ENCODE data around the gene MSI2.

Gene MSI2

DNA sequence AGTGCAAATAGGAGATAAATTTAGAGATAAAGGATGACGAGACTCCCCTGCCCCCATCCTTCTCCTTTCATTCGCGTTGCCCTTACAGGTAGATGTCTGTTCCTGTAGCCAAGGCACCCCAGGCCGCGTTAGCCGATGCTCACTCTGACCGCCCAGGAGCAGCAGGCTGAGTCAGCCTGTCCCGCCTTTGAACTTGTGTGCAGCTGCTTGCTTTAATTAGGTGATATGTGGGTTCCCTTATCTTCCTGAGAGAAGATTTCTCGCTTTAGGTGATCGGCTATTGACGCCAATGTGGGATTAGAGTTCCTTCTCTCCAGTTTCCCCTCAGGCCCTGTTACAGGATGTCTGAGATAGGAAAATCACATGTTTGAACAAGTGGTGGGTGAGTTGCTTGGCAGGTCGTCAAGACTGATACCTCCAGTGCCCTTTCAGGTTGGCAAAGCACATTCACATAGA, 119.5 kb downstream of the MSI2 start:
- no peak overlapping the region for H3K4me3 ChIP-seq (ENCODE audit: low read depth, low read length)
- no peak for DNase-seq (ENCODE audit: low read depth)
- TF ChIP-seq, protein P1, sequence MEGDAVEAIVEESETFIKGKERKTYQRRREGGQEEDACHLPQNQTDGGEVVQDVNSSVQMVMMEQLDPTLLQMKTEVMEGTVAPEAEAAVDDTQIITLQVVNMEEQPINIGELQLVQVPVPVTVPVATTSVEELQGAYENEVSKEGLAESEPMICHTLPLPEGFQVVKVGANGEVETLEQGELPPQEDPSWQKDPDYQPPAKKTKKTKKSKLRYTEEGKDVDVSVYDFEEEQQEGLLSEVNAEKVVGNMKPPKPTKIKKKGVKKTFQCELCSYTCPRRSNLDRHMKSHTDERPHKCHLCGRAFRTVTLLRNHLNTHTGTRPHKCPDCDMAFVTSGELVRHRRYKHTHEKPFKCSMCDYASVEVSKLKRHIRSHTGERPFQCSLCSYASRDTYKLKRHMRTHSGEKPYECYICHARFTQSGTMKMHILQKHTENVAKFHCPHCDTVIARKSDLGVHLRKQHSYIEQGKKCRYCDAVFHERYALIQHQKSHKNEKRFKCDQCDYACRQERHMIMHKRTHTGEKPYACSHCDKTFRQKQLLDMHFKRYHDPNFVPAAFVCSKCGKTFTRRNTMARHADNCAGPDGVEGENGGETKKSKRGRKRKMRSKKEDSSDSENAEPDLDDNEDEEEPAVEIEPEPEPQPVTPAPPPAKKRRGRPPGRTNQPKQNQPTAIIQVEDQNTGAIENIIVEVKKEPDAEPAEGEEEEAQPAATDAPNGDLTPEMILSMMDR (IDR thresholded peaks at IDR 0.05; ENCODE audit: control insufficient read depth, extremely low read depth, insufficient read depth), result no peak

DNA sequence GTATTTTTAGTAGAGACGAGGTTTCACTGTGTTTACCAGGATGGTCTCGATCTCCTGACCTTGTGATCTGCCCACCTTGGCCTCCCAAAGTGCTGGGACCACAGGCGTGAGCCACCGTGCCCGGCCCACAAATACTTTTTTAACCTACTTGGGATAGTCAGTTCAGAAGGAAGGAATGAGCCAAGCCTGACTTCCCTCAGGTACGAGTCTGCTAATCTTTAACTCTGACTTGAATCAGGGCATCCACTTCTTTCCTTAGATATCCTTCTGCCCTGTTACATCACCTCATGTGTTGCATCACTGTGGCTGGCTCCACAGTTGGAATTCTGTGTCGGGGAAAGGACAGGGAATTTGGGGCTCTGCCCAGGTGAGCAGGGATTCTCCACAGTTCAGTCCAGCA, 120.8 kb downstream of the MSI2 start:
- TF ChIP-seq, protein P1 (IDR thresholded peaks at IDR 0.05; ENCODE audit: control insufficient read depth, extremely low read depth, insufficient read depth), result no peak
- H3K4me3 ChIP-seq (ENCODE audit: low read depth, low read length), result no peak overlapping the region
- no peak for DNase-seq (ENCODE audit: low read depth)

DNA sequence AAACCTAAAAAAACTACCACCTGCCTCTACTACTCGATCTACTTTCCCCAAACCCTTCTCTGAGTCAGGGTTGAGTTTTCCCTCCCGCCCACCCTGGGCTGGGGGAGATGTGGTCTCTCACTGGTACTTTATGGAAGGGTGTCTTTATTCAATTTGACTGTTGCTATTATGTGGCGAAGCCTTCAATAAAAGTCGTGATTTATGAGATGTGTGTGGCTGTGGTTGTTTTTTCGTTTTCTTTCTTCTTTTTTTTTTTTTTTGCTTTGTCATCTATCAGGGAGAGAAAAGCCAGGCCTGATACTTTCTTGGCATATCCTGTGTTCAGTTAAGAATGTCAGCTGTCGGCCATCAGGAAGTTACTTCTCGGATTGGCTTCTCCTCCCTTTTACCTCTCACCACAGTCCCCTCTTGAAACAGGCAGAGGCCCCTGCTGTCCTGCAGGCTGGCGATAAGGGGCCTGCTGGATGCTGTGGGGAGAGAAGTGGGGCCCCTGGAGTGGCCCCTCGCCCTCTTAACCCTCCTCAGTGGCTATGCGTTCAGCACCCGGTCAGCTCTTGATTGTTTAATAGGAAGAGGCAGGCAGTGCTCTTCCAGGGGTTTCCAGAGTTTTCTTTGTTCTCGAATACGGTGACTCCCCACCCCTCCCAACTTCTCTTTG, 123.0 kb downstream of the MSI2 start:
- no peak for DNase-seq (ENCODE audit: low read depth)
- TF ChIP-seq, protein P1 (IDR thresholded peaks at IDR 0.05; ENCODE audit: control insufficient read depth, extremely low read depth, insufficient read depth), result no peak
- H3K4me3 ChIP-seq (ENCODE audit: low read depth, low read length), result no peak overlapping the region

DNA sequence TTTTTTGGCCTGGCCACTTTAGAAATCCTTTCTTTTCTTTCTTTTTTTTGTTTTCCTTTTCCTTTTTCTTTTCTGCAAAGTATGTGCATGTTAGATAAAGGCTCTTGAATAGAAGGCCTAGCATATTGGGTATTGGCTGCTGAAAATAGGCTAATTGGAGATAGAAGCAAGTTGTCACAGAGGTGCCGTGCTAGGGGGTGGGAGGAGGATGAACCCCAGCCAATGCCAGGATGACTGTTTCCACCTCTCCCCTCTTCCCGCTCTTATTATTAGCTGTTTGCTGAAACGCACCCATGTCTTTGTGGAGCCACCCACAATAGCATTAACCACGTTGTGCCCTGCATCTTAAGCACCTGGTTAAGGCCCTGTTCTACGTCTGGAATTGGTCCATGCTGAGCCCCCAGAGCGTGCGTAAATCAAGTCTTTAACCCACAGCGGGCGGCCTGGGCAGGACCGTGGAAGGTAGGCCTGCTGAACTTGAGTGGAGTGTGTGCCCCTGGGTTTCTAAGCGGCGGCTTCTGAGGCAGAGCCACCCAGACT, 123.6 kb downstream of the MSI2 start:
- no peak for DNase-seq (ENCODE audit: low read depth)
- TF ChIP-seq, protein P1 (IDR thresholded peaks at IDR 0.05; ENCODE audit: control insufficient read depth, extremely low read depth, insufficient read depth), result no peak
- no peak overlapping the region for H3K4me3 ChIP-seq (ENCODE audit: low read depth, low read length)

DNA sequence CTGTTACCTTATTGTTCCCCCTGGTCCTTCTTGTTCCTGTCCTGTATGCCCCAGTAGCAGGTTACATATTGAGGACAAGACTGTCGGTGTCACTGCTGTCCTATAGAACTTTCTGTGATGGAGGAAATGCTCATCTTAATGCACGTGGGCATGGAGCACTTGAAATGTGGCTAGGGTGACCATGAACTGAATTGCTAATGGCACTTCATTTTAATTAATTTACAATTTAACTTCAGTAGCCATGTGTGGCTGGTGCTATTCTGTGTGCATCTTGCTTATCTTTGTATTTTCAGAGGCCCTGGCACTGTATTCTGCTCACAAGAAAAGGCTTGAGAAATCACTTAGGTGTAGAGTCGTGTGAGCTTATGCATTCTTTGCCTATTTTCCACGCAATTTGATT, 125.2 kb downstream of the MSI2 start:
- no peak for DNase-seq (ENCODE audit: low read depth)
- H3K4me3 ChIP-seq (ENCODE audit: low read depth, low read length), result no peak overlapping the region
- TF ChIP-seq, protein P1 (IDR thresholded peaks at IDR 0.05; ENCODE audit: control insufficient read depth, extremely low read depth, insufficient read depth), result no peak

DNA sequence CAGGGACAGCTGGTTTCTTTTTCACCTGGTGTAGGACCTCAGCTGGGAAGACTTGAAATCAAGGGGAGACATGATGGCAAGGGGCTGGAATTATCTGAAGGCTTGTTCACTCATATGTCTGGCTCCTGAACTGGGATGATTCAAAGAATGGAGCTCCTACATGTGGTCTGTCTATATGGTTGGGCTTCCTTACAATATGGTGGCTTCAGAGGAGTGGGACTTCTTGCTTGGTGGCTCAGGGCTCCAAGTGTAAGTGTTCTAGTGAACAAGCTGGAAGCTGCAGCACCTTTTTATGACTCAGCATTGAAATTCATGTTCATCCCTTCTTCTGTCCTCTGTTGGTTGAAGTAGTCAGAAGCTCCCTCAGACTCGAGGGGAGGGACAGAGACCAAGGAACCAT, 127.9 kb downstream of the MSI2 start:
- DNase-seq (ENCODE audit: low read depth), result no peak
- H3K4me3 ChIP-seq (ENCODE audit: low read depth, low read length), result no peak overlapping the region
- TF ChIP-seq, protein P1 (IDR thresholded peaks at IDR 0.05; ENCODE audit: control insufficient read depth, extremely low read depth, insufficient read depth), result no peak

DNA sequence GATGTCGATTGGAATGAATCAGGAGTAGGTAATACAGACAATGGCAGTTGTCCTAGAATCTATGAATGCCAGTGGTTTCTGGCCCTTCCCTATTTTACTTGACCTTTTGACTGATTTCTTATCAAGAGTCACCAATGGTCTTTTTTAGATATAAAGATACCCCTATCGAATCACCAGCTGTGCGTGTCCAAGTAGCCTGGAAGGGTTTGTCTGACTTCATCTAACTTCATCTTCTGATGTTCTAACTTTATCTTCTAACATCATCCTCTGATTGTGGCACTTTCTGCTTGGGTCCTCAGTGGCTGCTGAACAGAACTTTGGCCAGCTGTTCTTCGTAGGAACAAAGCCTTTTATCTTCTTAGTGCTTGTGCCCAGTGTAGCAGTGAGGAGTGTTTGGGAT, 129.7 kb downstream of the MSI2 start:
- TF ChIP-seq, protein P1 (IDR thresholded peaks at IDR 0.05; ENCODE audit: control insufficient read depth, extremely low read depth, insufficient read depth), result no peak
- DNase-seq (ENCODE audit: low read depth), result no peak
- H3K4me3 ChIP-seq (ENCODE audit: low read depth, low read length), result no peak overlapping the region

Data from LNCaP clone FGC (cell line).